GM12892 (cell line): ENCODE results near the gene NAP1L1.

Experiments
- DNase-seq: peaks from one replicate; pipeline ENCODE4 v3.0.0; 2011; ENCODE audit not compliant: insufficient read length
- FAIRE-seq: peaks from 2 replicates; lab custom pipeline; 2011; peaks lifted over from hg19 to GRCh38; lab: Jason Lieb, UNC
- POLR2A ChIP-seq: IDR thresholded peaks from 2 replicates; pipeline ENCODE4 v1.6.1; 2011; ENCODE audit warnings: low read depth, low read length, control low read depth
- POLR2AphosphoS5 ChIP-seq: IDR thresholded peaks from 2 replicates; pipeline ENCODE4 v1.6.1; 2011; ENCODE audit warnings: low read depth, low read length, control low read depth
- TAF1 ChIP-seq: IDR thresholded peaks from 2 replicates; pipeline ENCODE4 v1.6.1; 2011; ENCODE audit warnings: low read depth, mild to moderate bottlenecking, control low read depth, low read length, borderline replicate concordance

Gene NAP1L1

GRCh38 chr12:76024102-76024781, 60.2 kb downstream of the NAP1L1 start:
- FAIRE-seq (no peak), DNase-seq (no peak)
- TF ChIP-seq POLR2AphosphoS5 (no peak), POLR2A (no peak), TAF1 (no peak)

- DNase-seq (no peak), FAIRE-seq (no peak)
- TF ChIP-seq POLR2A (no peak), POLR2AphosphoS5 (no peak), TAF1 (no peak)
Measured at GRCh38 chr12:76023069-76023690, 61.3 kb downstream of the NAP1L1 start.

- TF ChIP-seq POLR2A: no peak
- TF ChIP-seq POLR2AphosphoS5: no peak
- no peak for TF ChIP-seq TAF1
- FAIRE-seq (no peak), DNase-seq (no peak)
Measured at GRCh38 chr12:76022506-76022905, 62.0 kb downstream of the NAP1L1 start.

- TF ChIP-seq POLR2A (no peak), POLR2AphosphoS5 (no peak), TAF1 (no peak)
- FAIRE-seq (peak; percentile 5), DNase-seq (no peak)
Measured at GRCh38 chr12:76020731-76021672, 63.5 kb downstream of the NAP1L1 start.

- DNase-seq: no peak
- no peak for TF ChIP-seq POLR2AphosphoS5
- no peak for TF ChIP-seq TAF1
- TF ChIP-seq POLR2A: no peak
- FAIRE-seq: no peak
Measured at GRCh38 chr12:76020281-76020680, 64.2 kb downstream of the NAP1L1 start.

GRCh38 chr12:76018672-76019071, 65.8 kb downstream of the NAP1L1 start:
- DNase-seq: no peak
- no peak for FAIRE-seq
- TF ChIP-seq POLR2AphosphoS5: no peak
- no peak for TF ChIP-seq POLR2A

- no peak for DNase-seq
- TF ChIP-seq POLR2A: no peak
- TF ChIP-seq TAF1: no peak
- TF ChIP-seq POLR2AphosphoS5: no peak
- FAIRE-seq: no peak
Measured at GRCh38 chr12:76018111-76018510, 66.4 kb downstream of the NAP1L1 start.

- DNase-seq (no peak), FAIRE-seq (no peak)
Measured at GRCh38 chr12:76014007-76014406, 70.5 kb downstream of the NAP1L1 start.

GRCh38 chr12:76013603-76014002, 70.9 kb downstream of the NAP1L1 start:
- TF ChIP-seq POLR2AphosphoS5: no peak
- TF ChIP-seq TAF1: no peak
- TF ChIP-seq POLR2A: no peak
- no peak for DNase-seq
- no peak for FAIRE-seq

More at GRCh38 chr12:76014007-76014406, 70.5 kb downstream of the NAP1L1 start:
- TF ChIP-seq POLR2A (no peak), TAF1 (no peak), POLR2AphosphoS5 (no peak)

- no peak for DNase-seq
- TF ChIP-seq POLR2A: no peak
- TF ChIP-seq TAF1: no peak
- TF ChIP-seq POLR2AphosphoS5: no peak
- FAIRE-seq: no peak
Measured at GRCh38 chr12:76012644-76013043, 71.8 kb downstream of the NAP1L1 start.

- DNase-seq (no peak), FAIRE-seq (no peak)
- no peak for TF ChIP-seq POLR2AphosphoS5
Measured at GRCh38 chr12:76010732-76011458, 73.6 kb downstream of the NAP1L1 start.
